Uterus (tissue), 4 donors: Measurements from ENCODE around the gene PJA1. TPM values are rescaled to one million over a fixed set of nuclear protein-coding genes. Genes with fewer than 3 reads are reported as not detected.
A peak's percentile ranks its signal among the peaks of the same experiment; 100 is the strongest.

Source experiments
- DNase-seq, 2 donors: peaks; one replicate each; pipeline ENCODE4 v3.0.0-alpha.2; 2019 to 2020
- H3K27ac ChIP-seq, 2 donors: fragments of 200-600 bp; sonication (generic); 1 replicate in 1 of 2; 2 replicates in 1 of 2; pipeline ENCODE4 v1.5.1; 2016 to 2018
- H3K27me3 ChIP-seq, 2 donors: fragments of 200-600 bp; sonication (generic); one replicate each; pipeline ENCODE4 v1.5.1; 2018 to 2019; ENCODE audit warnings: control low read depth in 1 of 2
- H3K36me3 ChIP-seq, 2 donors: fragments of 200-600 bp; sonication (generic); one replicate each; pipeline ENCODE4 v1.5.1; 2019; ENCODE audit warnings: control low read depth in 1 of 2
- H3K4me1 ChIP-seq, 2 donors: fragments of 200-600 bp; sonication (generic); one replicate each; pipeline ENCODE4 v1.5.1; 2018 to 2019; ENCODE audit warnings: control low read depth in 1 of 2
- H3K4me3 ChIP-seq, 2 donors: fragments of 200-600 bp; sonication (generic); 1 replicate in 1 of 2; 2 replicates in 1 of 2; pipeline ENCODE4 v1.5.1; 2018 to 2019; ENCODE audit warnings: mild to moderate bottlenecking in 1 of 2
- H3K9me3 ChIP-seq, 2 donors: fragments of 200-600 bp; sonication (generic); one replicate each; pipeline ENCODE4 v1.5.1; 2019; ENCODE audit warnings: control low read depth in 1 of 2
- CTCF ChIP-seq, 4 experiments: fragments of 200-600 bp in 2 of 4; fragments of 450-650 bp in 2 of 4; sonication (generic) in 2 of 4; IDR thresholded peaks; one replicate each; pipeline ENCODE4 v1.5.1; 2016 to 2019; ENCODE audit warnings: antibody characterized with exemption in 4 of 4, mild to moderate bottlenecking in 2 of 4, moderate library complexity in 1 of 4
- POLR2A ChIP-seq, 2 donors: fragments of 450-650 bp; IDR thresholded peaks; one replicate each; pipeline ENCODE4 v1.6.1; 2016; ENCODE audit warnings: antibody characterized with exemption in 2 of 2, mild to moderate bottlenecking in 1 of 2, moderate library complexity in 1 of 2
- intact Hi-C: fragments of 100-400 bp; cut with DNase I; formaldehyde crosslinking; loops from one replicate; pipeline ENCODE4 v1.15.1; 2023; ENCODE audit warnings: low total_unique reads
- total RNA-seq, 4 donors: library from RNA; depleted of rRNA in 3 of 4; stranded (reverse); fragments of >200 nt in 3 of 4; gene quantifications; one replicate each; pipeline versions ENCODE4 v1.1.0 to v1.2.4, GENCODE V29; 2014 to 2023
- donor health status: DM: yes; HTN: yes; CAD: no.

The PJA1 gene
- total RNA-seq, 4 donors from 2014 or later: 9.7 to 68.0 (median 26.1) TPM

GRCh38 chrX:69173906-69174305, 8.7 kb upstream of the PJA1 start:
- intact Hi-C loops: no loop called here
- H3K4me3 ChIP-seq: no peak overlapping the region
- H3K27me3 ChIP-seq: peaks cover 0 to 15% of the 10 kb centered on the region in 2 donors
- no peak for DNase-seq
- no peaks in the 10 kb centered on the region for H3K36me3 ChIP-seq
- H3K27ac ChIP-seq: no peak overlapping the region
- H3K4me1 ChIP-seq: no peaks in the 10 kb centered on the region
- TF ChIP-seq CTCF (IDR thresholded peaks at IDR 0.05): no peak
- TF ChIP-seq POLR2A (IDR thresholded peaks at IDR 0.05): no peak
- no peaks in the 10 kb centered on the region for H3K9me3 ChIP-seq

GRCh38 chrX:69172937-69173336, 7.7 kb upstream of the PJA1 start:
- H3K4me3 ChIP-seq: no peak overlapping the region
- TF ChIP-seq CTCF (IDR thresholded peaks at IDR 0.05): no peak
- TF ChIP-seq POLR2A (IDR thresholded peaks at IDR 0.05): no peak
- DNase-seq: no peak
- H3K27me3 ChIP-seq: peaks cover 0 to 15% of the 10 kb centered on the region in 2 donors
- H3K9me3 ChIP-seq: no peaks in the 10 kb centered on the region
- no peak overlapping the region for H3K27ac ChIP-seq
- no peaks in the 10 kb centered on the region for H3K36me3 ChIP-seq
- H3K4me1 ChIP-seq: no peaks in the 10 kb centered on the region
- intact Hi-C loops: no loop called here

- no peak for TF ChIP-seq POLR2A (IDR thresholded peaks at IDR 0.05)
- no peak for TF ChIP-seq CTCF (IDR thresholded peaks at IDR 0.05)
- intact Hi-C loops: no loop called here
- H3K4me1 ChIP-seq: no peaks in the 10 kb centered on the region
- H3K27me3 ChIP-seq: peaks cover 0 to 15% of the 10 kb centered on the region in 2 donors
- no peak for DNase-seq
- H3K36me3 ChIP-seq: no peaks in the 10 kb centered on the region
- no peak overlapping the region for H3K27ac ChIP-seq
- no peaks in the 10 kb centered on the region for H3K9me3 ChIP-seq
- no peak overlapping the region for H3K4me3 ChIP-seq
These were observed 5.1 kb upstream of the PJA1 start for GRCh38 chrX:69170319-69170718.

- Histone ChIP-seq H3K36me3 (no peaks in the 10 kb centered on the region), H3K27ac (peak overlapping the region; percentile 77 to 83), H3K27me3 (no peaks in the 10 kb centered on the region), H3K4me1 (no peaks in the 10 kb centered on the region), H3K9me3 (no peaks in the 10 kb centered on the region), H3K4me3 (peak overlapping the region; percentile 54 to 59)
- intact Hi-C loops: no loop called here
- peak in 1 of 2 donors; percentile 31 for DNase-seq
- TF ChIP-seq CTCF (IDR thresholded peaks at IDR 0.05): no peak
These were observed 1.1 kb downstream of the PJA1 start for GRCh38 chrX:69163936-69164741.

GRCh38 chrX:69162361-69162865, 2.8 kb downstream of the PJA1 start:
- Histone ChIP-seq H3K27me3 (no peaks in the 10 kb centered on the region), H3K27ac (no peak overlapping the region), H3K9me3 (no peaks in the 10 kb centered on the region), H3K4me1 (no peaks in the 10 kb centered on the region), H3K4me3 (no peak overlapping the region), H3K36me3 (no peaks in the 10 kb centered on the region)
- intact Hi-C loops: no loop called here
- no peak for DNase-seq
- TF ChIP-seq POLR2A (IDR thresholded peaks at IDR 0.05) (no peak), CTCF (IDR thresholded peaks at IDR 0.05) (no peak)
